SK-N-SH treated with all-trans-retinoic acid at 6 μM for 48 hours (cell line): ENCODE results near the gene NBEA.
"Not testable (repeated sequence)": the region's sequence is repeated elsewhere in the genome, so short reads cannot be mapped to it uniquely, and the experiment has no call there.

ENCODE experiments used
- BACH2 ChIP-seq: fragments of 250-450 bp; sonication (Bioruptor Pico); IDR thresholded peaks from 2 replicates; pipeline ENCODE4 v1.9.0; 2021; ENCODE audit warnings: mild to moderate bottlenecking, borderline replicate concordance
- OSR1 ChIP-seq: fragments of 250-450 bp; sonication (Bioruptor Pico); IDR thresholded peaks from 2 replicates; pipeline ENCODE4 v1.8.0; 2022; ENCODE audit warnings: moderate library complexity, mild to moderate bottlenecking, inconsistent platforms
- SNAI2 ChIP-seq: fragments of 250-450 bp; sonication (Bioruptor Pico); IDR thresholded peaks from 2 replicates; pipeline ENCODE4 v1.5.0; 2020; ENCODE audit warnings: mild to moderate bottlenecking, moderate library complexity
- ZFP3 ChIP-seq: fragments of 250-450 bp; sonication (Bioruptor Pico); IDR thresholded peaks from 2 replicates; pipeline ENCODE4 v1.5.0; 2020; ENCODE audit warnings: mild to moderate bottlenecking, moderate library complexity
- TF ChIP-seq, protein P1 (sequence below): fragments of 250-450 bp; sonication (Bioruptor Pico); IDR thresholded peaks from 2 replicates; pipeline ENCODE4 v1.8.0; 2020; ENCODE audit warnings: mild to moderate bottlenecking, moderate library complexity, borderline replicate concordance

- TF ChIP-seq, protein P1, sequence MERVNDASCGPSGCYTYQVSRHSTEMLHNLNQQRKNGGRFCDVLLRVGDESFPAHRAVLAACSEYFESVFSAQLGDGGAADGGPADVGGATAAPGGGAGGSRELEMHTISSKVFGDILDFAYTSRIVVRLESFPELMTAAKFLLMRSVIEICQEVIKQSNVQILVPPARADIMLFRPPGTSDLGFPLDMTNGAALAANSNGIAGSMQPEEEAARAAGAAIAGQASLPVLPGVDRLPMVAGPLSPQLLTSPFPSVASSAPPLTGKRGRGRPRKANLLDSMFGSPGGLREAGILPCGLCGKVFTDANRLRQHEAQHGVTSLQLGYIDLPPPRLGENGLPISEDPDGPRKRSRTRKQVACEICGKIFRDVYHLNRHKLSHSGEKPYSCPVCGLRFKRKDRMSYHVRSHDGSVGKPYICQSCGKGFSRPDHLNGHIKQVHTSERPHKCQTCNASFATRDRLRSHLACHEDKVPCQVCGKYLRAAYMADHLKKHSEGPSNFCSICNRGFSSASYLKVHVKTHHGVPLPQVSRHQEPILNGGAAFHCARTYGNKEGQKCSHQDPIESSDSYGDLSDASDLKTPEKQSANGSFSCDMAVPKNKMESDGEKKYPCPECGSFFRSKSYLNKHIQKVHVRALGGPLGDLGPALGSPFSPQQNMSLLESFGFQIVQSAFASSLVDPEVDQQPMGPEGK, result not testable (repeated sequence)
- TF ChIP-seq ZFP3 (CRISPR knock-in tag); BACH2 (CRISPR knock-in tag); OSR1; SNAI2 (CRISPR knock-in tag): not testable (repeated sequence)
Measured at GRCh38 chr13:34985199-34985598, 43.1 kb downstream of the NBEA start.
